CD4-positive, alpha-beta T cell treated with Interleukin-4 for 4 hours (primary cell): ENCODE measurements around the gene ABTB1.
"Not testable (repeated sequence)": the region's sequence is repeated elsewhere in the genome, so short reads cannot be mapped to it uniquely, and the experiment has no call there.

Experiments
- DNase-seq: peaks from one replicate; pipeline ENCODE4 v3.0.0-alpha.2; 2020

ABTB1 gene

DNA sequence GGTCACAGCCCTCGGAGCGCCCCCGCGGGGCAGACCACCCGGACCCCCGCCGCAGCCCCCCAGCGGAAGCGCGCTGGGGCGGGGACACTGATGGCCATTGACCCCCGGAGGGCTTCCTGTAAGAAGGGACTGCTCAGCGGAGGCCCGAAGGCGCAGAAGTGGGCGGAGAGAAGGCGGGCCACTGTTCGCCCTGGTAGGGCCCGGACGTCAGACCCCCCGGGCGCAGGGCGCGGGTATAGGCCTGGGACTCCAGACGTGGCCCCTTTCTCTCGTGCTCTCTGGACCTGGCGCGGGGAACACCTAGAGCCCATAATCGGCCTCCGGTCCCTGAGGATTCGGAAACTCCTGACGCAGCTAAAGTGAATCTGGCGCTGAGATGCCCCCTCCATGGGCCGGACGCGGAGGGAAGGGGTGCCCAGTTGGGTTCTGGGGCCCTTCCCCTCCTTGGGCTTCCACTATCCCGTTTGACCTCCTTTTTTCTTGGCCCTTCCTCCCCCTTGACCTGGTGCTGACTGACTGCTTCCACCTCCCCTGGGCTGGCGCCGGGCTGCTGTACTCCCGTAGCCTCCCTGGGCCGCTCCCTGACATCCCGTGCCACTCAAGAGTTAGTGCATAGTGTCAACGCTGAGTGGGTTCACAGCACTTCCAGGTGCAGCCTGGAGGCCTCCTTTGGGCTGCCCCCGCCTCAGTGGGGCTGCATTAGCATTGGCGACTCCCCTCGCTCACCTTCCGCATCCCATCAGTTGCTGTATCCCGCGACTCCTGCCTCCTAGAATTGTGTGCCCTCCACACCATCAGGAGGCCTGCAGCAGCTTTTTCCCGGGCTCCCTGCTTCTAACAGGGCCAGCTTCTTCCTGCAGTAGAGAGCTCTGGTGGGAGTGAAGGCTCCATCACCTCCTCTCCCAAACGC is 694 bp downstream of the ABTB1 start:
- peak; percentile 33 for DNase-seq

DNA sequence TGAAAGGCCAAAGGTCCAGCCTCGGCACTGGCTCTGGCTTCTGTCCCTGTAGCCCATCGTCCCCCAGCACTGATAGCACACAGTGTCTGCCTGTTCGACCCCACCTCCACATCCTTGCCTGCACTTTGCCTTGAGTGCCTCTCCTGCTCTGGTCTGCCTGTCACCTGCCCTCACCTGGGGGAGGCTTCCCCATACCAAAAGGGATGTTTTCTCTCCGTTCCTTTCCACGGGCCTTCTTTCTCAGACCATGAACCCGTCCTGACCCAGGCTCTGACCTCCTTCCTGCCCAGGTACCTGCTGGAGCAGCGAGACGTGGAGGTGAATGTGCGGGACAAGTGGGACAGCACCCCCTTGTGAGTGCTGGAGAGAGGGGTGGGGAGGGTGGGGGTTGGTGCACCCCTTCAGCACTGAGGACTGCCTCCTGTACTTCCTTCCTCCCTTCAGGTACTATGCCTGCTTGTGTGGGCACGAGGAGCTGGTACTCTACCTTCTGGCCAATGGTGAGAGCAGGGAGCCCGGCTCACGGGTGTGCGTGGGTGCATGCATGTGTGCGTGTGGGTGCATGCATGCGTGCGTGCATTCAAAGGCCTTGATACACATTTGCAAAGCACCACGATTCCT is 1.5 kb downstream of the ABTB1 start:
- DNase-seq, result no peak

DNA sequence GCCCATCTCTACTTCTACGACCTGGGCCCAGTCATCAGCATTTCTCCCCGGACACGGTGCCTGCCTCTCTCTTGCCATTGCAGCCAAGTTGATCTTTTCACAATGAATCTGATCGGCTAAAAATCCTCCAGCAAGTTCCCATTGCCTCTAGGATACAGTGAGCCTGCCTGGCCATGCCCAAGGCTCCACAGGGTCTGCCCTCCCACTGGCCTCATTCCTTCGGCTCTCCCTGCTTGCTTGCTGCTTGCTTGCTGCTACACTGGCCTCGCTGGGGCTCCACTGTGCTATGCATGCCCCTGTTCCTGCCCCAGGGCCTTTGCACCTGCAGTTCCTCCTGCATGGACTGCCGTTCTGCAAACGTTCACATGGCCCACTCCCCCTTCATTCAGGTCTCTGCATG is 2.0 kb downstream of the ABTB1 start:
- DNase-seq, result no peak

DNA sequence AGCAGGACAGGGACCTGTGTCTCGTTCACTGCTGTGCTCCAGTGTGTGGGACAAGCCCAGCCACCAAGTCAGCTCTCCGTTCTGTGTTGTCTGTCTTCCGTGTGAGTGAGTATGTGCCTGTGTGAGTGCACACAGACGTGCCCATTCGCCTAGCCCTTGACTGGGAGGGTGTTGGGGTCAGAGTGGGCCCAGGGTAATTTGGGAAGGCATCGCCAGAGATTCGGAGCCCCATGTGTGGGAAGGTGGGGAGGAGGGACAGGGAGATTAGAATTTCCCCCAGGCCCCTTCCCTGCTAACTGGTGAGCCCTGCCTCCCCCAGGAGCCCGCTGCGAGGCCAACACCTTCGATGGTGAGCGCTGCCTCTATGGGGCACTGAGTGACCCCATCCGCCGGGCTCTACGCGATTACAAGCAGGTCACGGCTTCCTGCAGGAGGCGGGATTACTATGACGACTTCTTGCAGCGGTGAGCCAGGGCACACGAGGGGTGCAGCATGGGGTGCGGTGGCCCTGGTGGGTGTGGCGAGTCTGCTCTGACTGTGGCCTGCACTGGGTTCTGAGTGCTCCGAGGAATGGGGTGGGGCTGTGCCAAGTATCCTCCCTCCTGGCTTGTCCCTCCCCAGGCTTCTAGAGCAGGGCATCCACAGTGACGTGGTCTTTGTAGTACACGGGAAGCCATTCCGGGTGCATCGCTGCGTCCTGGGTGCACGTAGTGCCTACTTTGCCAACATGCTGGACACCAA is 3.1 kb downstream of the ABTB1 start:
- no peak for DNase-seq

DNA sequence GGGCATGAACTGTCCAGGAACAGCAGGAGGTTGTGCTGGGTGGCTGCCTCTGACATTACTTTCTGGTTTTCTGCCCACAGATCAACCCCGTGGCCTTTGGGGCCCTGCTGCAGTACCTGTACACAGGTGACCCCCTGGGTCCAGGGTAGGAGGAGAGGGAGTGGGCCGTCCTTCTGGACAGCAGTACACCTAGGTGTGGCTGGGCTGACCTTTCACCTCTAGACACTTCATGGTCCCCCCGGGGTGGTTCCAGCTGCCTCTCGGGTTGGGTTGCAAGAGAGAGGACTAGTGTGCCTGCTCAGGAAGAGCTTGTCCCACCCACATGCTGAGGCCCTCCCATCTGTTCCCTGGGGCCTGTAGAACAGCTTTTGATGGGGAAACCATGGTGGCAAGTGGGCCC is 3.7 kb downstream of the ABTB1 start:
- no peak for DNase-seq

DNA sequence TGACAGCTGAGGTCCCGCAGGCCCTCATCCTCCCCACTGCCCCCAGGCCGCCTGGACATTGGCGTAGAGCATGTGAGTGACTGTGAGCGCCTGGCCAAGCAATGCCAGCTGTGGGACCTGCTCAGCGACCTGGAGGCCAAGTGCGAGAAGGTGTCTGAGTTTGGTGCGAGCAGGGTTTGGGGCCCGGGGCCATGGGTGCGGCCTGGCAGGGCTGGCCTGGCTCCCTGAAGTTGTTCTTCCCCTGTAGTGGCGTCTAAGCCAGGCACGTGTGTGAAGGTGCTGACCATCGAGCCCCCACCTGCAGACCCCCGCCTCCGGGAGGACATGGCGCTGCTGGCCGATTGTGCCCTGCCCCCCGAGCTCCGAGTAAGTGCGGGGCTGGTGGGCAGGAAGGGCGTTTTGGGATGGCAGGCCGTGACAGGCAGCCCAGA is 4.2 kb downstream of the ABTB1 start:
- no peak for DNase-seq

DNA sequence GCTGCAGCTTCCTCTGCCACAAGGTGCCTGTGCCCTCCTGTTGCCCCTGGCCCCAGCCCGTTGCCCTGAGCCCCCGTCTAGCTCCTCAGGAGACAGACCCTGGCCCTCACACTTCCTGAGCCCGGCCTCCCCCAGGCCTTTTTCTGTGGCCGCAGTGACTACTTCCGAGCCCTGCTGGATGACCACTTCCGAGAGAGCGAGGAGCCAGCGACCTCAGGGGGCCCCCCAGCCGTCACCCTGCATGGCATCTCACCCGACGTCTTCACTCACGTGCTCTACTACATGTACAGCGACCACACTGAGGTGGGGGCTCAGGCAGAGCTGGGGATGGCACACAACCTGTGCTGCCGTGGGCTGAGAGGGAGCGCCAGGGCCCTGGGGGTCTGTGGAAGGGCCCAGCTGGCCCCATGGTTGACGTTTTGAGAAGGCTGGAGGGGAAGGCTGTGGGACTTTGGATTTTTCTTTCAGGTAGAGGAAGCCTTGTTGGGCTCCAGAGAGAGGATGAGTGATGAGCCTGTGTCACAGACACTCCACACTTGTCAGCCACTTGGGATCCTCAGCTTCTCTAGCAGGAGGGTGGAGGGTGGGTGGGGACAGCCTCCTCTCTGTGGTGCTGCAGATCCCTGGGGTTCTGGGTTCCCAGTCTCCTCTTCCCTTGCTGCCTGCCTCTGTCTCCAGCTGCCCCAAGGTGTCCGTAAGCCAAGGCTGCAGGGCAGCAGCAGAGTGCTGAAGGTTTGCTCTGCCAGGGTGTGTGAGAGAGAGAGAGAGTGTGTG is 5.0 kb downstream of the ABTB1 start:
- no peak for DNase-seq

DNA sequence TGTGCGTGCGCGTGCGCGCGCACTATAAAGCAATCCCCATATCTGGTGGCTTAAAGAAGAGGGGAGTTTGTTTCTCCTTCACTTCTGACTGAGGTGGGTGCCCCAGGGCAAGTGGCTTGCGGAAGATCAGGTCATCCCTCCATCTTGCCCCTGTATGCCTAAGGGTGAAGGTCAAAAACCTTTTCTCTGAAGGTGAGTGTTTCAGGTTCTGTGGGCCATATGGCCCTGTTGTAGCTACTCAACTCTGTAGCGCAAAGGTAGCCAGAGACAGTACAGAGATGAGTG is 5.5 kb downstream of the ABTB1 start:
- no peak for DNase-seq

DNA sequence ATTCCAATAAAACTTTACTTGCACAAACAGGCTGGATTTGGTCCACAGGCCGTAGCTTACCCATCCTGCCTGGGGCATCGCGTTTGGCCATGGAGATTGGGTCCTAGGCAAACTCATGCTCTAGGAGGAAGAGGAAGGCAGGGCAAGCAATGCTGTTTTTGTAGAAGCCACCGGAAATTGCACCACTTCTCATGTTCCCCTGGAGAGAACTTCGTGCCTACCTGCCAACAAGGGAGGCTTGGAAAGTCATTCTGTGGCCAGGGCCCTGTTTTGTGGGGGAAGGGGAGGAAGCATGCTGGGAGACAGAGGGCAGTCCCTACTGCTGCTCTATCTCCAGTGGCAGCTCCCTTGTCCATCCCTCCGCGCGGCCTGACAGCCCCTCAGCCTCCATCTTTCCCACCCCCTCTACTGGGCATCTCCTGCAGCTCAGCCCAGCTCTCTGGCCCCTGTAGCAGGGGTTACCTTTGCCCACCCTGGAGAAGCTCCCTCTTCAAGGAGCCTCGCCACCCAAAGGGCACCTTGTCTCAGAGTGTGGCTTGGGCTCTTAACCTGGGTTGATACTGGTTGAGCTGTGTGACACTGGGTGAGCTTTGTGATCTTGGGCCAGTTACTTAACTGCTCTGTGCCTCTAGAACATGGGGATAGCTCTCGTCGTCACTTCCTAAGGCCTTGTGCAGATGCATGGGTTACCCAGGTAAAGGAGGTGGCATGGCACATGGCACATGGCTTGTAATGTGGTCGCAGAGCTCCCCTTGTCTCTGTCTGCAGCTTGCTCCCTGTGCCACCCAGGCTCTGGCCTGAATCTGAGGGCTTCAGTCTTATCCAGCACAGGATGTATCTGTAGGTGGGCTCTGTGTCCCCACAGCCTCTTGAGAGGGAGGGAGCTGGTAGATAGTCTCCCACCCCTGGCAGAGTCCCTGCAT is 6.1 kb downstream of the ABTB1 start:
- no peak for DNase-seq

DNA sequence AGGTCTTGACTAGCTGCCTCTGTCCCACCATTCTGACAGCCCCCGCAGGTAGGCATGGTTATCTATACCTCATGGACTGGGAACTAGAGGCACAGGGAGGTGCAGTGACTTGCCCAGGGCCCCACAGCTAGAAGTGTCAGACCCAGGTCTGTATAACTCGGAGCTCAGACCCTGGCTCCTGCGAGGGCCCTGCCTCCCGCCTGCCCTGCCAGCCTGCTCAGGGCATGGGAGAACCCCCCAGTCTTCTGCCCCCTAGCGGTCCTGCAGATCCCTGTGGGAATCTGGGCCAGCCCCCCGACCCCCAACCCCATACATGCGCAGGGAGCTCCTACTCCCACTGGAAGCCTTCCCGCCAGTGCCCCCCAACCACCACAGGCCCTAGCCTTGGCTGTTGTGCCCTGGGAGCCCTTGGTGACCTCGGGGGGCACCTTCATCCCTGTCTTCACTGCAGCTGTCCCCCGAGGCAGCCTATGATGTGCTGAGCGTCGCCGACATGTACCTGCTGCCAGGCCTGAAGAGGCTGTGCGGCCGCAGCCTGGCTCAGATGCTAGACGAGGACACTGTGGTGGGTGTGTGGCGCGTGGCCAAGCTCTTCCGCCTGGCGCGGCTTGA is 6.9 kb downstream of the ABTB1 start:
- DNase-seq, result no peak

DNA sequence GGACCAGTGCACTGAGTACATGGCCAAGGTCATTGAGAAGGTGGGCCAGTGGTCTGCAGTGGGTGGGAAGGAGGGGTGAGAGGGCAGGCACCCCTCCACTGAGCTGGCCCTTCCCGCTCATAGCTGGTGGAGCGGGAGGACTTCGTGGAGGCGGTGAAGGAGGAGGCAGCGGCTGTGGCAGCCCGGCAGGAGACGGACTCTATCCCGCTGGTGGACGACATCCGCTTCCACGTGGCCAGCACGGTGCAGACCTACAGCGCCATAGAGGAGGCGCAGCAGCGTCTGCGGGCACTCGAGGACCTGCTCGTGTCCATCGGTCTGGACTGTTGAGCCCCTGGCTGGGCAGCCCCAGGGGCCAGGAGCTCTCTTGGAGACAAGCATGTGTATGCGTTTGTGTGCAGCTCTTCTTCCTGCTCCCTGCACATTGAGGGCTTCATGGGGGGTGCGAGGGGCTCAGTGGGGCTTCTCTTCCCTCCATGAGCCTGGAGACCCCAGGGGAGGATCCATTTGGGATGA is 7.5 kb downstream of the ABTB1 start:
- DNase-seq, result no peak

DNA sequence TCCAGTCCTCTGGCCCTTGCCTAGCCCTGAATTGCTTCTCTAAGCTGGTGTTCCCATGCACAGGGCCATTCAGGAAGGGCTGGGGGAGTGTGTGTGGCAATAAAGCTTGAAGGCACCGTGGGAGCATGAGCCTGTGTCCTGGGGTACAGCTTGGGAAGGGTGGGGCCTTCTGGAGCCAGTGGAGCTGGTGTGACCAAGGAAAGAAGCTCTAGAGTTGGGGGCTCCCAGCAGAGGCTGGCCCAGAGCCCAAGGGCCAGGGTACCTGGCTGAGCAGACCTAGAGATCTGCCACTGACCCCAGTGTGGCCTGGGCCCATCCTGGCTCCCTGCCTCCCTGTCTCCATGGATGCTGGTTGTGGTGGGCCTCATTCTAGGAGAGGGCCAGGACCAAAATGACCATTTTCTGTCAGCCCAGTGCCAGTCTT is 8.1 kb downstream of the ABTB1 start:
- no peak for DNase-seq

DNA sequence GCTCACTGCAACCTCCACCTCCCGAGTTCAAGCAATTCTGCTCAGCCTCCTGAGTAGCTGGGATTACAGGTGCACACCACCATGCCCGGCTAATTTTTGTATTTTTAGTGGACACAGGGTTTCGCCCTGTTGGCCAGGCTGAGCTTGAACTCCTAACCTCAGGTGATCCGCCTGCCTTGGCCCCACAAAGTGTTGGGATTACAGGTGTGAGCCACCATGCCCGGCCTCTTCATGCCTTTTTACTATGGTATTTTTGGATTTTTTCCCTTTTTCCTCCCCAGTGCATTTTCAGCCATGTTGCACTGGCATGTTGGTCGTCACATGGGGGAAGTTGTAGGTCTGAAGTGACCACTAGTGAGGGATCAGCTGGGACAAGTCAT is 9.4 kb downstream of the ABTB1 start:
- DNase-seq, result not testable (repeated sequence)

DNA sequence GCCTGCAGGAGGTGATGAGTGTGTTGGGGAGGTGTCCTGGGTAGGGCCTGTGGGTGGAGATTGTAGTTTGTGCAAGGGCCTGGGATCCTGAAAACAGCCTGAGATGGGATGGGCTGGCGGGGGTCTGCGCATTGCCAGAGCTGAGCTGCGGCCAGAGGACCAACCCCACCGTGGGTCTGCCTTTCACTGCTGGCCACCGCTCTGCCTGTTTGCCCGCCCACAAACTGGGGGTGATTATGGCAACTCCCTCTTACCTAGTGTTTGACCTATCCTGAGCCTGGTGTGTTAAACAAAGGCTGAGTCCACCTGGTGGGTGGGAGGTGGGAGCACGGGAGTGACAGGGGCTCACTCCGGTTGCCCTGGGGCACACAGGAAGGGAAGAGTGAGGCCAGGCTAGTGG is 9.8 kb downstream of the ABTB1 start:
- no peak for DNase-seq

DNA sequence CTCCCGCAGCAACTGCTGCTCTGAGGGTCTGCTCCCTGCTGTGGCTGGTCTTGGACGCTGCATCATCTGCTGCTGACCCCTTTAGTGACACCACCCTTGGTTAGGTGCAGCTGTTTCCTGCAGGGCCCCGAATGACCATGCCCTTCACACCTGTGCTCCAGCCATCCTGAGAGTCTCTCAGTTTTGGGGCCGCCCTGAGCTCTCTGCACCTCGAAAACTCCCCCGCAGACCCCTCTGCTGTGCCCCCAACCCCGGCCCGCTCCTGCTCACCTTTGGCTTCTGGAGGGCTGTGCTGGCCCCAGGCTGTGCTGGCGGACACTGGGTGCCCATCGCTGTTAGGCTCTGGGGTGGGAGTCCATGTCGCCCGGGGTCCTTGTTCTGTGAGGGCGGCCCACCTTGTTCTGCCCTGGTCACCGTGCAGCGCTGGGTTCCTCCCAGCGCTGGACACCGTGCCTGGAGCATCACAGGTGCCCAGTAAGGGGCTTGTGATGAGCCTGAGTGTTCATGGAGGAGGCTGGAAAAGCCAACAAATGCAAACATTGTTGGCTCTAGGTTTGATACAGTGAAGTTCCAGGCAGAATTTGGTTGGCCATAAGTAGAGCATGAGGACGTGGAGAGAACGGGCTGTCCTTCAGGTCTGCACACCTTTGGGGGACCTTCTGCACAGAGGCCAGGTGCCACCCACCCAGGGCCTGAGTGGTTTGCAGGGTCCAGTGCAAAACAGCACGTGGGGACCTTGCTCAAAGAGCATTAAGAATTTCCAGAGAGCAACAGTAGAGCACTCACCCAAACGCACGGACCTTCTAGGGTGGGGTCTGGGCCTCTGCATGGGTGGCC is 12.3 kb downstream of the ABTB1 start:
- DNase-seq, result no peak

DNA sequence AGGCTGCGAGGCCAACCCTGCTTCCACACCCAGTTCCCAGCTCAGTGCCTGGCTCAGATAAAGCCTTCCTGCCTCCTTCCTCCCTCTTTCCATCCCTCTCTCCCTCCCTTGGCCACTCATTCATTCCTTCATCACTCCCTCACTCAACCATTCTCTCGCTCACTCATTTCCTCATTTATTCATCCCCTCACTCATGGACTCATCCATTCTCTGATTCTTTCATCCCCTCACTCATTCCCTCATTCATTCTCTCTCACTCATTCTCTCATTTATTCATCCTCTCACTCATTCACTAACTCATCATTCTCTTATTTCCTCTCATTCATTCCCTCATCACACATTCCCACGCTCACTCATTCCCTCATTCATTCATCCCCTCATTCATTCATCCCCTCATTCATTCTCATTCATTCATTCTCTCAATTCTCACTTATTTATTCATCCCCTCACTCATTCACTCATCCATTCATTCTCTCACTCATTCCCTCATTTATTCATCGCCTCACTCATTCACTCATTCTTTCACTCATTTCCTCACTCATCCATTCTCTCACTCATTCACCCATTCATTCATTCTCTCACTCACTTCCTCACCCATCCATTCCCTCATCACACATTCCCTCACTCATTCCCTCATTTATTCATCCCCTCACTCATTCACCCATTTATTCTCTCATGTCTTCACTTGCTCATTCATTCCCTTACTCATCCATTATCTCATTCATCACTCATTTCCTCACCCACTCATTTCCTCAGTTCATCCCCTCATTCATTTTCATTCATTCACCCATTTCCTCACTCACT is 13.2 kb downstream of the ABTB1 start:
- DNase-seq, result no peak

DNA sequence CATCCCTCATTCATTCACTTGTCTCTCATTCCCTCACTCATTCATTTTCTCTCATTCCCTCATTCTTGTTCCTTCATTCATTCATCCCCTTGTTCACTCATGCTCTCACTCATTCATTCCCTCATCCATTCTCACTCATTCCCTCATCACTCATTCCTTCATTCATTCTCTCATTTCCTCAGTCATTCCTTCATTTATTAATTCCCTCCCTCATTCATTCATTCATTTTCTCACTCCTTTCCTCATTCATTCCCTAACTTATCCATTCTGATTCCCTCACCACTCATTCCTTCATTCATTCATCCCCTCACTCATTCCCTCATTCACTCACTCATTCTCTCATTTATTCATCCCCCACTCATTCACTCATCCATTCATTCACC is 13.8 kb downstream of the ABTB1 start:
- no peak for DNase-seq

DNA sequence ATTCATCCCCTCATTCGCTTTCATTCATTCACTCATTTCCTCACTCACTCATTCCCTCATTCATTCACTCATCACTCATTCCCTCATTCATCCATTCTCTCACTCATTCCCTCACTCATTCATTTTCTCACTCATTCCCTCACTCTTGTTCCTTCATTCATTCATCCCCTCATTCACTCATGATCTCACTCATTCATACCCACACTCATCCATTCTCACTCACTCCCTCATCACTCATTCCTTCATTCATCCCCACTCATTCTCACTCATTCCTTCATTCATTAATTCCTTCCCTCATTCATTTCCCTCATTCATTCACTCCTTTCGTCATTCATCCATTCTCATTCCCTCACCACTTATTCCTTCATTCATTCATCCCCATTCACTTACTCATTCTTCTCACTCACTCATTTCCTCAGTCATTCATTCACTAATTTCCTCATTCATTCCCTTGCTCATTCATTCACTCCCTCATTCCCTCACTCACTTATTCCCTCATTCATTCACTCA is 14.5 kb downstream of the ABTB1 start:
- no peak for DNase-seq

DNA sequence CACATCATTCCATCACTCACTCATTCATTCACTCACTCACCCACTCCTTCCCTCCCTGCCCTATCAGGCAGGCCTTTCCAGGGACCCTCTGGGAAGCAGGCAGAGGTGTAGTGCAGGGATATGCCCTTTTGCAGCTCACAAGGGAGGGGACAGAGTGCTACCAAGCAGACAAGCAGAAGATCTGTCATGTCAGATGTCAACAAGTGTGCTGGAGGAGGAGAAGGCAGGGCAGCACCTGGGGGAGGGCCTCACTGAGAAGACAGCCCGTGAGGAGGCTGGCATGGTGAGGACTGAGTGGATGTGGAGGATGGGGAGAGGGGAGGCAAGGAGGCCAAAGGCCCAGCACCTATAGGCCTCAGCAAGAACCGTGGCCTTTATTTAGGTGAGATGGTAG is 15.3 kb downstream of the ABTB1 start:
- no peak for DNase-seq
